HG02938 (cell line): ENCODE measurements around the gene CTNND2.

Experiments used
- ATAC-seq: cut with Tn5 transposase; IDR thresholded peaks from one replicate; pipeline ENCODE4 v1.9.1; 2021; ENCODE audit warnings: mild to moderate bottlenecking, moderate library complexity; ENCODE audit not compliant: unreplicated experiment

Gene CTNND2

GRCh38 chr5:11397549-11397948 lies 506.7 kb downstream of the CTNND2 start:
- ATAC-seq: no peak

- no peak for ATAC-seq
Observed at GRCh38 chr5:11396917-11397316, 507.3 kb downstream of the CTNND2 start.

DNA sequence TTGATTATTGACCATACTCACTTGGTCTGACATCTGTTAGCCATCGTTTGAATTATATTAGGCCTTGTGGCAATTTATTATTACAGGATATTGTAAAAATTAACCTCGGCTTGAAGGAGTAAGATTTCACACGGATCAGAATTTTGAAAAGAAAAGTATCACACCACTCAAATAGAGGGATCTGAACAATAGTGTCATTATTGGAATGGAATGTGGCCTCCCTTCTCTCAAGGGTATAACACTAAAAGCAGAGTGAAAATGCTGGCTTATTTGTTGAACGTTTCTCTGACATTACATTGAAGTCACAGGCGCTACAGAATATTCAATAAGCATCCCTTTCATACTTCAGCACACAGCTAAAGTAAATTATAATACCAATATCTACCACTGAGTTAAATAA lies 509.3 kb downstream of the CTNND2 start:
- ATAC-seq: no peak

- ATAC-seq: no peak
Observed at GRCh38 chr5:11390291-11390767, 513.9 kb downstream of the CTNND2 start.

DNA sequence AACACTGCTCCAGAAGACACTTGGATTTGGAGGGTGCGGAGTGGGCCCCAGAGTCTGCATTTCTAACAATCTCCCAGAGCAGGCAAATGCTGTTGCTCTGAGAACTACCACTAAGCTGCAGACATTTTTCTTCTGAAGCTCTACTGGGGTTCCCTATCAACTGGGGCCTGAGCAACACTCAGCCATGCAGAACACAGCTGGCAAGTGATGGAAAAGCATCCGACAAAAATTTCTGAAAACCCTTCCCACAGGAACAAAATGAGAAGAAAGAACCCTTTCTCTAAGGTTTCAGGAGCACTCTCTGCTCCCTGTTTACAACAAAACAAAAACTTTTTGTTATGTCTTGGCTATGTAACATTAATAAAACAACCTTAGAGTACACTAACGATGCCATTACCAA lies 516.9 kb downstream of the CTNND2 start:
- ATAC-seq: no peak

DNA sequence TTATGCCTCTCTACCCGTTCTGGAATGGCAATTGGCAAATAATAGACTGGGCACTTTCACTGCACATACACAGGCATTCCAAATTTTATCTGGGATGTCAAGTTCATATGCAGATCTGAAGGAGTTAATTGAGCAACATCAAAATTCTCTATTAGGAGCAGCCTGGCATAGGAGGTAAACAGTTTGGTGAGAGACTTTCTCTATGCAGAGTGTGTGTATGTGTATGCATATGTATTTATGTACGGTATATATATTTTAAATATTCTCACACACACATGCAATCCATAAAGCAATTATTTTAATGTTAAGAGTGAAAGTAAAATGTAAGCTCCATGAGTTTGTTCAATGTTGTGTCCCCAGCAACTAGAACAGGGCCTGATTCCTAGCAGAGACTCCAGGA lies 517.8 kb downstream of the CTNND2 start:
- ATAC-seq: no peak

GRCh38 chr5:11385901-11386293 lies 518.3 kb downstream of the CTNND2 start:
- ATAC-seq: no peak

GRCh38 chr5:11385251-11385900 lies 518.9 kb downstream of the CTNND2 start:
- ATAC-seq: no peak

DNA sequence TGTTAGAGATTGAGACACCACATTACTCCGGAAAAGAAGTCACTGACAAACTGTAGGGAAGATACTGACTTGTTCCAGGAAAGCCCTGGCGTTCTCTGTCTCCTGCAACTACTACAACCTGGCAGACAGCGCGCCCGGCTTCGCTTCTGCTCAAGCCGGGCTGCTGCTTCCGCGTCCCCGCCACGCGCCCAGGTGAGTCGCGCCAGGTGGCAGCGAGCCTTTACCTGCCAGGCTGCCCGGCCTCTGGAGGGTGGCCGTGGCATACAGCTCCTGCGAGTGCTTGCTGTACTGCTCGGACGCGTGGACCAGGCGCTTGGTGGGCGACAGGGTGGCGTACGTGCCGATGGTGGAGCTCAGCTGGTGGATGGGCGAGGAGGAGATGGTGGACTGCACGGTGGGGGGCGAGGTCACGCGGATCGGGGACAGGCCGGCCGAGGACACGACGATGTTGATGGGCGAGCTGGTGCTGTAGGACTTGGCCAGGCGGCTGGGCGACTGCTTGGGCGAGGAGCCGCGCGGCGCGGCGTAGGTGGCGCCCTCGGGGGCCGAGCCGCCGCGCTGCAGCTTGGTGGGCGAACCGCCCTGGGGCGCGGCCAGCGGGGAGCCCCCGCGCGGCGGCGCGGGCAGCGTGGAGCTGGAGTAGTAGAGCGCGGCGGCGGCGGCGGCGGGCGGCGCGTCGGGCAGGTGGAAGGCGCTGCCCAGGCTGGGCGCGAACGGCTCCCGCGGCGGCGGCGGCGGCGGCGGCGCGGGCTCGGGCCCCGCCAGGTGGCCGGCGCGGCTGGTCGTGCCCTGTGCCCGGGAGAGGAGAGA lies 519.6 kb downstream of the CTNND2 start:
- ATAC-seq: no peak

- ATAC-seq: no peak
Observed at GRCh38 chr5:11383506-11384095, 520.6 kb downstream of the CTNND2 start.

DNA sequence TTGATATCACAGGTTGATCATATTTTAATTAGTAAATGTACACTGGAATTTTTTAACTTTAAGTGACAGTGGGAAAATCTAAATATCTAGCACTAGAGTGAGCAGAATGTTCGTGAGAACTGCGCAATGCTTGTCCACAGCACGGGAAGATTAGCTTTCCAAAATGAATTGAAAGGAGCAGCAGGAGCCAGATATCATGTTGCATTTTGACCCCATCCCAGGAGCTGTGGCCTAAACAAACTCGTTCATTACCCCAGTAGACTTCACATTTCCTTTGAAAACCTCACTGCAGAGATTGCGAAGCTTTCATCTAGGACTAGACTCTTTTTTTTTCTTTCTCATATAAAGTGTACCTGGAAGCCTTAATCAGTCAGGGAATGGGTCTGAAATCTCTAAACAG lies 525.8 kb downstream of the CTNND2 start:
- no peak for ATAC-seq

DNA sequence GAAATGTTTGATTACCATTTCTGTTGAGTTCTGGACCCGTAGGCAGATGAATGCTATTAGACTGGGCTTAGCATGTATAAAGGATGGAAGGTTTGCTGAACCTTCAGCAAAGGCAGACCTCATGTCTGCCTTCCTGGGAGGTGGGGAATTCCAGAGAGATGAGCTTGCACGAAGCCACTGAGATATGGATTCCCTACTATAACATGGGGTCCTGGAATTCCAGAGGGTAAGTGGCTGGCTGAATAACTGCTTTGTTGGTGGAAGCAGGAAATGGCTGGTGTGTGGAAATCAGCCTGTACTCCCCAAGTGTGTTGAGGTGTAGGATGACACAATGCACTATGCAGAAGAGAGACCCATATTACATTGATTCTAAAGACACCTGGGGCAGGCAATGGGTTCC lies 526.4 kb downstream of the CTNND2 start:
- no peak for ATAC-seq

DNA sequence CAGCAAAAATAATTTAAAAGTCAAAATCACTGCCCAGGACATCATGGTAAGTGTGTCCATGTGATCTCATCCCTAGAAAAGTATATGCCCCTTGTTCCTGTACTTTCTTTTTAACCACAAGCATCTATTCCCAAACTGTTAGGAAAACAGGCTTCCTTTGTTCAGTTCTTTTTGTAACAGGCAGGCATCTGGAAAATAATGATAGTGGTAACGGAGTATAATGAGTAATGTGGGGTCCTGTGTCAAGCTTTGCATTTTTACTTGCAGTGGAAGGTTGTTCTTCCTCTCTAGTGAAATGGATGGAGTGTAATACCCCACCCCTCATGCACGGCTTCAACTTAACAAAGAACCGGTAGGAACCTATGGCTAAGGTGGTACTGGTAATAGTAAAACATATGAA lies 532.1 kb downstream of the CTNND2 start:
- no peak for ATAC-seq

DNA sequence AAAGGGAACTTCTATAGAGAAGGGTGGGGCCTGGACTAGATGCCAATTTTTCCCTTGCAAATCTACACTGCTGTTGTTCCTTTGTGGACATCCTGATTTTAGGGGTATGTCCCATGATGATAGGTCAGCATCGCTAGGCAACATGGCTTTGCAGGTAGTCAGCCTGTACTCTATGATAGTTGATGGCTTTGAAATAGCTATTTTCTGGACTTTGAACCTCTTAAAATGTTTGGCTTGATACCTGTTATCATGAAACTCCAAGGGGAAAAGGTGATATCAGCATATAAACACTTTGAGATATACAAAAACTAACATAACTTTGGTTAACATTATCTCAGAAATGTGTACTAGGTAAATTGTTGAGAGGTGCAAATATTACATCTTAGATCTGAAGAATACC lies 533.2 kb downstream of the CTNND2 start:
- ATAC-seq: no peak

DNA sequence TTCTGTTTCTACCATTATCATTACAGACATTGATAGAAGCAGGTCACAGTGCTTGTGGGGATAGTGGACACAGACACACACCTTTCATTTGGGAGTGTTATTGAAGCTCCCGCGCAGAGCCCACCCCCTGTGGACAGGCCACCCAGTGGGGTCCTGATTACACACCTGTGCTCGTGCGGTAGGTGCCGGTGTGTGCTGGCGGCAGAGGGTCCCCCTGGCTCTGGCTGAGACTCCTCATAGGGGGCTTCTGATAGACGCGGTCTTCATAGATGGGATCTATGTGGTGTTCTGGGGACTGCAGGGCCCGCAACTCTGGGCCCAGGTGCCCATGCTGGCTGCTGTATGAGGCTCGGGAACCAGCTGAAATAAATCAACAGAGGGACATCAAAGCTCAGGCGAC lies 539.7 kb downstream of the CTNND2 start:
- no peak for ATAC-seq

DNA sequence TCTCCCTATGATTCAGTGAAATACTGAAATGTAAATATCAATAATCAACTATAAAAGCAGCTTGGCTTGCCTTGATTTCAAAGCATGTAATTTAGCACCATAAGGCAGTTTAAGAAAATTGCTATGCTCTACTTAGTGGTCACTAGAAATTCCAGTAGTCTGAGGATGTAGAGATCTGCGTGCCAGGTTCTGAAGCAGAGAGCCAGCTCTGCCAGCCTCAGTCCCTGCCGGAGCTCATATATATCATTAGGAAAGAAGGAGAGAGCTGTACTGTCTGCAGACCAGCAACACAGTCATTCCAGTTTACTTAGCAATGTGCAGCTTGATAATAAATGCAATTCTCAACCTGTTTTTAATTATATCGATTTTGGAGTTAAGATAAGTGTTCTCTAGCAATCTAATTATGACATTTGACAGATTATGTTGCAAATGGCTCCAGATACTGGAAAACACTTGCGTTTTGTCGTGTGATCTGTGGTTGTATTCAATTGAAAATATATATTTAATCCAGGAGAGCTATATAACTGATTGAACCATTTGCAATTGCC lies 540.5 kb downstream of the CTNND2 start:
- ATAC-seq: no peak

GRCh38 chr5:11361768-11362167 lies 542.5 kb downstream of the CTNND2 start:
- ATAC-seq: no peak

- ATAC-seq: no peak
Observed at GRCh38 chr5:11357928-11358327, 546.3 kb downstream of the CTNND2 start.

GRCh38 chr5:11355491-11355890 lies 548.8 kb downstream of the CTNND2 start:
- ATAC-seq: no peak

GRCh38 chr5:11346336-11346735 lies 557.9 kb downstream of the CTNND2 start:
- no peak for ATAC-seq

GRCh38 chr5:11335881-11336760 lies 568.1 kb downstream of the CTNND2 start:
- ATAC-seq: no peak
